Stimulated activated CD8-positive, alpha-beta memory T cell treated with anti-CD3 and anti-CD28 coated beads, Interleukin-15, amount 100 ng/mL, for 24 hours (primary cell): ENCODE data around the gene C20orf144.

Experiments
- DNase-seq: peaks from one replicate; pipeline ENCODE4 v3.0.0-alpha.2; 2020; ENCODE audit warnings: low read depth

The C20orf144 gene

GRCh38 chr20:33664762-33665144 lies 2.6 kb downstream of the C20orf144 start:
- no peak for DNase-seq

- DNase-seq = peak; percentile 46
These were observed 4.4 kb downstream of the C20orf144 start, which contains the start of gene ACTL10 for GRCh38 chr20:33666293-33667244. TSS of gene ACTL10 (plus strand) at chr20:33666943. CDS start at chr20:33667498, 555 bp downstream.

GRCh38 chr20:33667245-33667675 lies 5.1 kb downstream of the C20orf144 start:
- no peak for DNase-seq

- DNase-seq = peak; percentile 50
These were observed 5.7 kb downstream of the C20orf144 start for GRCh38 chr20:33667676-33668465.

- no peak for DNase-seq
These were observed 6.5 kb downstream of the C20orf144 start for GRCh38 chr20:33668466-33669155.

GRCh38 chr20:33669224-33669623 lies 7.1 kb downstream of the C20orf144 start:
- no peak for DNase-seq

GRCh38 chr20:33669873-33670640 lies 7.9 kb downstream of the C20orf144 start:
- no peak for DNase-seq

GRCh38 chr20:33670715-33671499 lies 8.8 kb downstream of the C20orf144 start:
- DNase-seq = no peak

GRCh38 chr20:33671573-33672288 lies 9.6 kb downstream of the C20orf144 start:
- DNase-seq = no peak

GRCh38 chr20:33672426-33673113 lies 10.4 kb downstream of the C20orf144 start:
- DNase-seq = no peak

- DNase-seq = no peak
These were observed 10.9 kb downstream of the C20orf144 start for GRCh38 chr20:33673114-33673409.

GRCh38 chr20:33673410-33674293 lies 11.5 kb downstream of the C20orf144 start:
- DNase-seq = no peak

- DNase-seq = no peak
These were observed 12.4 kb downstream of the C20orf144 start, which contains the start of gene NECAB3 for GRCh38 chr20:33674294-33675135. TSS of gene NECAB3 (minus strand) at chr20:33674428. CDS start at chr20:33674352, 76 bp downstream.

- no peak for DNase-seq
These were observed 13.2 kb downstream of the C20orf144 start for GRCh38 chr20:33675136-33675959.

- DNase-seq = no peak
These were observed 14.0 kb downstream of the C20orf144 start for GRCh38 chr20:33676121-33676520.
